Thymus (tissue), 11 donors: Measurements from ENCODE around the gene BRME1. TPM values are rescaled to one million over a fixed set of nuclear protein-coding genes. Genes with fewer than 3 reads are reported as not detected.

ENCODE experiments used
- DNase-seq, 9 donors: peaks; one replicate each; pipeline ENCODE4 v3.0.0-alpha.2; 2013; ENCODE audit warnings: low spot score in 9 of 9, low read depth in 6 of 9, missing footprints in 1 of 9
- H3K27ac ChIP-seq, 2 donors: one replicate each; pipeline ENCODE4 v1.5.1; 2013; ENCODE audit warnings: control low read depth in 1 of 2, low read depth in 1 of 2, low read length in 1 of 2, mild to moderate bottlenecking in 1 of 2, moderate library complexity in 1 of 2
- H3K27me3 ChIP-seq, 2 donors: one replicate each; pipeline ENCODE4 v1.5.1; 2013; ENCODE audit warnings: low read length in 1 of 2; ENCODE audit not compliant: control insufficient read depth in 2 of 2, insufficient read depth in 1 of 2
- H3K36me3 ChIP-seq, 2 donors: one replicate each; pipeline ENCODE4 v1.5.1; 2013; ENCODE audit warnings: low read length in 1 of 2, mild to moderate bottlenecking in 1 of 2, moderate library complexity in 1 of 2; ENCODE audit not compliant: control insufficient read depth in 2 of 2, insufficient read depth in 2 of 2
- H3K4me1 ChIP-seq, 2 donors: one replicate each; pipeline ENCODE4 v1.5.1; 2013; ENCODE audit warnings: low read length in 2 of 2; ENCODE audit not compliant: control insufficient read depth in 2 of 2, insufficient read depth in 2 of 2
- H3K4me3 ChIP-seq, 2 donors: one replicate each; pipeline ENCODE4 v1.5.1; 2013; ENCODE audit warnings: low read length in 2 of 2, control low read depth in 1 of 2, mild to moderate bottlenecking in 1 of 2
- H3K9me3 ChIP-seq, 2 donors: one replicate each; pipeline ENCODE4 v1.5.1; 2013; ENCODE audit warnings: low read length in 1 of 2, mild to moderate bottlenecking in 1 of 2; ENCODE audit not compliant: control insufficient read depth in 2 of 2, insufficient read depth in 1 of 2
- WGBS: extraction: QIAGEN DNeasy Blood & Tissue Kit; methylation state at CpG from one replicate; pipeline ENCODE4 v1.1.7; 2013; 5-methylcytosine and 5-hydroxymethylcytosine counted together
- polyA plus RNA-seq: library from polyadenylated mRNA; stranded (reverse); fragments of 200-250 nt; gene quantifications from one replicate; pipeline ENCODE4 v1.2.3, GENCODE V29; 2013
- total RNA-seq: library from RNA; stranded (reverse); fragments of 120-200 nt; gene quantifications from one replicate; pipeline ENCODE4 v1.2.4, GENCODE V29; 2013
- donor health status: healthy.

BRME1 gene
- total and polyA plus RNA-seq, 2 donors, result 1.5 to 2.0 TPM

DNA sequence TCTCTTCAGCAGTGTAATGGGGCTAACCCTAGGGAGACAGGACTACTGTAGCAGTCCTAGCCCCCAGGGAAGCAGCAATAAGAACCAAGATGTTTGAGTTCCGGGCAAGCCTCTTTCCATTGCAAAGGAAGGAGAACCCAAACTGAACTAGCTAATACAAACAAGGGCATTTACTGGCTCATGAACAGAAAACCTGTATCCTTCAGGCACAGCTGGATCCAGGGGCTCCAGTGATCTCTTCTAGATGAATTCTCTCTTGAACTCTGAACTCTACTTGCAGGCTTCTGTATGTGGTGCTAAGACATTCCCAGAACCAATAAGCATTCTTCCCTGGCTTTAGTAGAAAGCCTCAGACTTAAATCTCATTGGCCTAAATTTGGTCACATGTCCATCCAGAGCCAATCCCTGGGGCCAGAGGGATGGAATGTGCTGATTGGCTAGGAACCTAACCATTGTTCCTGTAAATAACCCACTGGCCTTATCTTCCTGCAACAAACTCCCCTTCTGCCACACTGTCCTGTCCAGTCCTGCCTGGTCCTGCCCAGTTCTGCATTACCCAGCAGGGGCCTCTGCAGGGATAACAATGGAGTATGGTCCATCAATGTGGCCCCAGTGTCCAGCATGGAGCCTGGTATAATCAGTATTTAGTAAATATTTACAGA, 36.2 kb upstream of the BRME1 start:
- Histone ChIP-seq H3K36me3 (no peaks in the 10 kb centered on the region), H3K4me3 (no peak overlapping the region), H3K9me3 (no peaks in the 10 kb centered on the region), H3K27ac (no peak overlapping the region), H3K27me3 (peaks cover 3 to 20% of the 10 kb centered on the region in 2 donors), H3K4me1 (peaks cover 0 to 4% of the 10 kb centered on the region in 2 donors)
- 94% methylated on average over 1 of the region's 1 CpG for WGBS
- no peak for DNase-seq

DNA sequence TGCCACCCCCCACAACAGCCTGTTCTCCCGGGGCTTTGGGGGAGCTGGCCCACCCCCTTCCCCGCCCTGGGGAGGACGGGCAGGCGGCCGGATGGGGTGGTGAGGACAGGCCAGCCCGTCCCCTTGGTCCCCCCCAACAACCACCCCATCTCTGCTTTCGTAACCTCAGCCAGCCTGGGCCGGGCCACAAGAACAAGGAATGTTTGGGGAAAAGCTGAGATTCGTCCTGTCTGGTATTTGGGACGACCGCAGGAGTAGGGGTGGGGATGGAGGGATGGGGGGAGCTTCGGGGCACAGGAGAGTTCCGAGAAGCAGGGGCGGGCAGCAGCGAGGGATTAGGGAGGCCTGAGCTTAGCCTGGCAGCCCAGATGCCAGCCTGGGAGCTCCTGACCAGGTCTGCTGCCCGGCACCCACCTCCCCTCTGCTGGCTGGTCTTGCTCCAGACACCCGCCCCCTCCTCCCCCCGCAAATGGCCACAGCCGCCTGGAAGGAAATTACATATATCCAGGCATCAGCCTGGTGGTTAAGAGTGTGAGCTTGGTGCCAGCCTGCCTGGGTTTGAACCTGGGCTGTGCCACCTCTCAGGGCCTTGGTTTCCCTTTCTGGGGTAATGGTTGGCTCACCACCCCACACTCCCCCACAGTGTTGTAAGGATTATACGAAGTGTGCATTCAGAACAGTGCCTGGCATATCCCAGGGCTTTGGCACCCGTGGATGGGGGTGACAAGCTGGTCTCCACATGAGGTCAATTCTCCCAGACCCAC, 32.6 kb upstream of the BRME1 start, which contains the start of gene PODNL1:
Gene PODNL1 (minus strand): TSS at position 117 of the 764 bp plus-strand sequence. CDS start 236 bp downstream, outside the sequence.
- H3K4me3 ChIP-seq, result no peak within 1 kb of the TSS
- DNase-seq, result no peak
- no peaks in the 10 kb centered on the region for H3K9me3 ChIP-seq
- no peak within 1 kb of the TSS for H3K27ac ChIP-seq
- H3K36me3 ChIP-seq, result no peaks in the 10 kb centered on the region
- WGBS, result 33% methylated on average over 21 of the region's 21 CpGs
- peaks cover 0 to 4% of the 10 kb centered on the region in 2 donors for H3K4me1 ChIP-seq
- H3K27me3 ChIP-seq, result peaks cover 3 to 27% of the 10 kb centered on the region in 2 donors

DNA sequence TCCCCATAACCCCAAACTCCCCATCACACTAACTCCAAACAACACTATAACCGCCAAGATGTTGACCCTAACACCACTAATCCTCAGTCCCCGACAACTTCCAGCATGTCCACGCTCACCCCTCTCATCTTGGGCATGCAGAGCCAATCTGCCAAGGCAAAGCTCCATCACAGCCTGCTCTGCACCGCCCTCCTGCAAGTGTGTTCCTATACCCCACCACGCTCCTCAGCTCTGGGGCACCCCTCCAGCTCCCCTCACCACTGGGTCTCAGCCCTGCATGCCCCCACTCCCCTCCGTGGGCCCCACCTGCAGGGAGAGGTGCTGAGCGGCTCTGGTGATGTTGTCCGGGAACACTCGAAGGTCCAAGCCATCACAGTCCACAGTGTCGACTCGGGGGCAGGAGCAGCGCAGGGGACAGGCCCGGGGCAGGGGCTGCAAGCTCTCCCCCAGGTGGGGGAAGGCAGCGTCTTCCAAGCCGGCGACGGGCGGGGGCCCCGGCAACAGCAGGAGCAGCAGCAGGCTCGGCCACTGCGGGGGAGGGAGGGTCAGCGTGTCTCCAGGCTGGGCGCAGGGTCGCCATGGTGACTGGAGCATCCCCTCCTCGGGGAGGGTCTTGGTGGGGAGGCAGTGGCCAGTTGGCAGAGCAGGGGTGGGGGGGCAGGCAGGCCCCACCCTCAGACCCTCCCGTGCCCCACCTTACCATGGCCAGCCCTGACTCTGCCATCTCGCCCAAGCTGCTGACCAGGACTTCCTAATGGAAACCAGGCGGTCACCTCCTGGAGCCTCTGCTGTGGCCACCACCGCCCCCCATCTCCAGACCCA, 31.8 kb upstream of the BRME1 start:
- peaks cover 0 to 4% of the 10 kb centered on the region in 2 donors for H3K4me1 ChIP-seq
- DNase-seq, result no peak
- no peaks in the 10 kb centered on the region for H3K9me3 ChIP-seq
- no peak overlapping the region for H3K27ac ChIP-seq
- no peaks in the 10 kb centered on the region for H3K36me3 ChIP-seq
- WGBS, result 31% methylated on average over 29 of the region's 29 CpGs
- no peak overlapping the region for H3K4me3 ChIP-seq
- H3K27me3 ChIP-seq, result peaks cover 3 to 27% of the 10 kb centered on the region in 2 donors

DNA sequence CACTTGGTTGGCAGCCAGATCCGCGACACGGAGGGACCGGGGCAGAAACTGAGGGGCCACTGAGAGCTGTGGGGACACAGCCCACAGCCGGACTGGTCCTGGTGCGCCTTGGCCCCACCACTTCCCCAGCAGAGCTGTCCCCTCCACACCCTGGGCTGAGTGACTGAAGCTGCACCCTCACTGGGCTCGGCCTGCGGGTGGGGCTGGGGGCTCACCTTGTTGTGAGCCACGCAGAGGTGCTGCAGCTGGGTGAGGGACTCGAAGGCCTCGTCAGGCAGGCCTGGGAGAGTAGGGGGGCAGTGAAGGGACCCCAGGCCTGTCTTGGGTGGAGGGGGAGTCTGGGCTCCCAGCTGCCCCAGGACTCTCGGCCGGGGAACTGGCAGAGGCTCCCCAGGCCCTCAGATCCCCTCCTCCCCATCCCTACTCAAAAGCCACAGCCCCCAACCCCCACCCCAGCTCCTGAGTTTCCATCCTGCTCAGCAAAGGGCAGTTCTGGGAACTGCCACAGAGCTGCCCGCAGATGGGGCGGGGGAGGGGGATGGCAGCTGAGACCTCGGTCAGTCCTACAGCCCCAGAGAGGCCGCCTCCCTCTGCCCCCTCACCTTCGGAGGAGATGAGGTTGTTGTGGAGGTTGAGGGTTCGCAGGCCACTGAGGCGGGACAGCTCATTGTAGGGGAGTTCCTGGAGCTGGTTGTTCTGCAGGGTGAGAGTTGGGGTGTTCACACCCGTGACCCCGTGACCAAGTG, 30.0 kb upstream of the BRME1 start:
- Histone ChIP-seq H3K27me3 (peaks cover 3 to 27% of the 10 kb centered on the region in 2 donors), H3K27ac (no peak overlapping the region), H3K9me3 (no peaks in the 10 kb centered on the region), H3K36me3 (peaks cover 0 to 6% of the 10 kb centered on the region in 2 donors), H3K4me3 (no peak overlapping the region), H3K4me1 (peaks cover 0 to 4% of the 10 kb centered on the region in 2 donors)
- WGBS, result 89% methylated on average over 22 of the region's 22 CpGs
- DNase-seq, result no peak

DNA sequence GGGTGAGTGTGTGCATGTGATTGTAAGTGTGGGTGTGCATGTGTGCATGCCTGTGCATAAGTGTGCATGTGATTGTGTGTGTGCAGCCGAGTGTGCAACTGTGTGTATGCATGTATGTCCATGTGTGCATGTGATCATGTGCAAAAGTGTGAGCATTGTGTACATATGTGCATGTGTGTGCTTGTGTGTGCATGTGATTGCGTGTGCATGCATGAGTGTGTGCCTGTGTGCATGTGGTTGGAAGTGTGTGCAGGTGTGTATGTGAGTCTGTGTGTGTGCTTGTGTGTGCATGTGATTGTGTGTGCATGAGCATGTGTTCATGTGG, 28.8 kb upstream of the BRME1 start:
- H3K27ac ChIP-seq, result no peak overlapping the region
- peaks cover 0 to 4% of the 10 kb centered on the region in 2 donors for H3K4me1 ChIP-seq
- H3K9me3 ChIP-seq, result no peaks in the 10 kb centered on the region
- WGBS, result 97% methylated on average over 2 of the region's 2 CpGs
- peaks cover 4 to 16% of the 10 kb centered on the region in 2 donors for H3K36me3 ChIP-seq
- peaks cover 3 to 27% of the 10 kb centered on the region in 2 donors for H3K27me3 ChIP-seq
- no peak for DNase-seq
- no peak overlapping the region for H3K4me3 ChIP-seq

DNA sequence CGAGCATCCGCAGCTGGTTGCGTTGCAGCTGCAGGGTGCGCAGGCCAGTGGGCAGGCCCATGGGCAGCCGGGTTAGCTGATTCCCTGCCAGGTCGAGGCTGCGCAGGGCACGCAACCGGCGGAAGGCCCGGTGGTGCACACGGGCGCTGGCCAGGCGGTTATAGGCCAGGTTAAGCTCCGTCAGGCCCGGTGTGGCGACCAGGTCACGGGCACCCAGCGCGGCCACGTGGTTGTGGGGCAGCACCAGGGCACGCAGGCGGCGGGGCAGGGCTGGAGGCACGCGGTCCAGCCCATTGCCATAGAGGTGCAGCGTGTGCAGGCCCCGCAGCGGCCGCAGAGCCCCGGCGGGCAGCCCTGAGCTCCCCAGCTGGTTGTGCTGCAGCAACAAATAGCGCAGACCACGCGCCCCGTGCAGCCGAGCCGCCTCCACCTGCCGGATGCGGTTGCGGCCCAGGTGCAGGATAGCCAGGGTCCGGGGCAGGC, 27.0 kb upstream of the BRME1 start:
- Histone ChIP-seq H3K4me3 (no peak overlapping the region), H3K36me3 (peaks cover 9 to 27% of the 10 kb centered on the region in 2 donors), H3K9me3 (no peaks in the 10 kb centered on the region), H3K27me3 (peaks cover 0 to 14% of the 10 kb centered on the region in 2 donors), H3K27ac (no peak overlapping the region), H3K4me1 (peaks cover 0 to 4% of the 10 kb centered on the region in 2 donors)
- 96% methylated on average over 42 of the region's 42 CpGs for WGBS
- DNase-seq, result no peak

DNA sequence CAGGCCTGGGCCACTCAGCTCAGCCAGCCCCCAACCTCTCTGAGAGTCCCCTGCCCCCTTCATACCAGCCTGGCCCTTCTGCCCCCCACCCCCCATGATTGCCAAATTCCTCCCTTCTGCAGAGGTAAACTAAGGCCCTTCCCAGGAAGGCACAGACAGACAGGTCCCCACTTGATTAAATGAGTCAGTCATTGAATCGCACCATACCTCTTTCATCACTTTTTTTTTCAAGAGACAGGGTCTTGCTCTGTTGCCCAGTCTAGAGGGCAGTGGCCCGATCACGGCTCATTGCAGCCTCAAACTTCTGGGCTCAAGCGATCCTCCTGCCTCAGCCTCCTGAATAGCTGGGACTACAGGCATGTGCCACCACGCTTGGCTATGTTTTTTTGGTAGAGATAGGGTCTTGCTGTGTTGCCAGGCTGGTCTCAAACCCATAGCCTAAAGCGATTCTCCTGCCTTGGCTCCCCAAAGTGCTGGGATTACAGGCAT, 26.3 kb upstream of the BRME1 start:
- 99% methylated on average over 6 of the region's 6 CpGs for WGBS
- DNase-seq, result no peak
- no peaks in the 10 kb centered on the region for H3K9me3 ChIP-seq
- H3K27me3 ChIP-seq, result peaks cover 0 to 7% of the 10 kb centered on the region in 2 donors
- H3K36me3 ChIP-seq, result peaks cover 11 to 35% of the 10 kb centered on the region in 2 donors
- no peaks in the 10 kb centered on the region for H3K4me1 ChIP-seq
- no peak overlapping the region for H3K4me3 ChIP-seq
- no peak overlapping the region for H3K27ac ChIP-seq

DNA sequence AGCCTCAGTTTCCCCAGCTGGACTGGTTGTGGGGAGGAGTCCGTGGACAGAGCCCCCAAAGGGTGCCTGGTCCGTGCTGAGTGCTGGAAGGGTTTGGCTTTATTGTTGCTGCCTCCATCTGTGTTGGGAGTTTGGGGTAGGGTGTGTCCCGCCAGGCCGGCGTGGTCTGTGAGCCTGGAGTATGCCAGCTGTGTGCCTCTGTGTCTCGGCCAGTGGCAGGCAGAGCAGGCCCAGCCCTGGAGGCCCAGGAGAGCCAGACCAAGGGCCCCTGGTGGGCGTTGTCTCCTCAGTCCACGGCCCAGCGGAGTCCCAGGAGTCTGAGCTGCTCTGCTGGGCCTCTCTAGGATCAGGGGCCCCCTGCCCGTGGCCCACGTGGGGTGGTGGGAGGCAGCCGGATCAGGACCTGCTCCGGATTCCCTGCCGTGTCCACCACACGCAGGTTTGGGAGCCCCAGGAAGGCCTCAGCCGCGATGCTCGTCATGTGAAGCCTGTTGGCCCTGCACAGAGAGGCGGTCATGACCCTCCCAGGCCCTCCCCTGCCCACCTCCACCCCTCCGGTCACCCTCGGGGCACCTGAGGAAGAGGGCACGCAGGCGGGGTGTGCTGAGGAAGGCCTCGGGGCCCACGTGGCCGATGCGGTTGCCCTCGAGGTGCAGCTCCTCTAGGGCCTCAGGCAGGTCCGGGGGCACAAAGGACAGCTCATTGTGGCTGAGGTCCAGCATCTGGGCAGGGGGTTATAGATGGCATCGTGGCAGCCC, 25.7 kb upstream of the BRME1 start:
- H3K36me3 ChIP-seq, result peaks cover 11 to 41% of the 10 kb centered on the region in 2 donors
- DNase-seq, result no peak
- 95% methylated on average over 30 of the region's 30 CpGs for WGBS

More for the DNA sequence above, 25.7 kb upstream of the BRME1 start:
- Histone ChIP-seq H3K4me1 (no peaks in the 10 kb centered on the region), H3K4me3 (no peak overlapping the region), H3K9me3 (no peaks in the 10 kb centered on the region), H3K27ac (no peak overlapping the region), H3K27me3 (peaks cover 0 to 6% of the 10 kb centered on the region in 2 donors)
